Activated naive CD4-positive, alpha-beta T cell treated with Interleukin-2 at 50 U/mL for 16 hours (primary cell): ENCODE measurements around the gene OTP.
"Not testable (repeated sequence)": the region's sequence is repeated elsewhere in the genome, so short reads cannot be mapped to it uniquely, and the experiment has no call there.

Experiments used
- DNase-seq: peaks from one replicate; pipeline ENCODE4 v3.0.0-alpha.2; 2020

Gene OTP

DNA sequence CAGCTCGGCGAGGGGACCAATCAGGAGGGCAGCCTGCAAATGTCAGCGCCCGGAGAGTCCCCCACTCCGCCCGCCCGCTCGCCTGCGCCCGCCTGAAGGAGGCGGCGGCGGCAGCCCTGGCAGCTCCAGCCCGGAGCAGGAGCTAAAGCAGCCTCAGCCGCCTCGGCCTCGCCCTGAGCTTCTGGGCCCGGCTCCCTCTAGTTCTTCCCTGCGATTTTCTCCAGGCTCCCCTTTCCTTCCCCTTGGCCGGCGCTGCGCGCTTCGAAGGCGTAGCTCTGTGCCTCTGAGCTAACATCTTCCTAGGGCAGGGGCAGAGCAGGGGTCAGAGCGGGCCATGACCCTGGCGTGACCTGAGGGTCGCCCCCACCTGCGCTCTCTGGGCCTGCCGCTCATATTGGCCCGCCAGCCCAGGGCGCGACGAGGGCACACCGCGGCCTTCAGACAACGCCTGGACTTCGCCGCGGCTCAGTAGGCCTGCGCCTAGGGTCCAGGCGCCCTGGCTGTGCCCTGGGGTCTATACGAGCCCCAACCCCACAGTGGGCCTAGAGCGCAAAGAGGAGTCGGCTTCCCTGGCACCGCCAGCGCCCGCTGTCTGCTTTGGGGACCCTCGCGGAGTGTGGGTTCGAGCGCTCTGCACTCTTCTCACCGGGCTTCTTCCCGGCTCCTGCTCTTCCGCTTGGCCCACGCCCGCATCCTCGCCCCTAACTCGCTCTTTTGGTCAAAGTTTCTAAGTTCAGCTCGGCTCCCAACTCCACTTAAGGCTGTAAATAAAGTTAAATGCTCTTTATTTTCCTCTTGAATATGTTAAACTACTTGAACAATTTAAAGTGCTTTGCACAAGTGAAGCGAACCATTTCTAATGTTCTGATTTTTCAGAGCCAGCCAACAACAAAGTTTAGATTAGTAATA lies 504 bp upstream of the OTP start:
- DNase-seq = no peak

DNA sequence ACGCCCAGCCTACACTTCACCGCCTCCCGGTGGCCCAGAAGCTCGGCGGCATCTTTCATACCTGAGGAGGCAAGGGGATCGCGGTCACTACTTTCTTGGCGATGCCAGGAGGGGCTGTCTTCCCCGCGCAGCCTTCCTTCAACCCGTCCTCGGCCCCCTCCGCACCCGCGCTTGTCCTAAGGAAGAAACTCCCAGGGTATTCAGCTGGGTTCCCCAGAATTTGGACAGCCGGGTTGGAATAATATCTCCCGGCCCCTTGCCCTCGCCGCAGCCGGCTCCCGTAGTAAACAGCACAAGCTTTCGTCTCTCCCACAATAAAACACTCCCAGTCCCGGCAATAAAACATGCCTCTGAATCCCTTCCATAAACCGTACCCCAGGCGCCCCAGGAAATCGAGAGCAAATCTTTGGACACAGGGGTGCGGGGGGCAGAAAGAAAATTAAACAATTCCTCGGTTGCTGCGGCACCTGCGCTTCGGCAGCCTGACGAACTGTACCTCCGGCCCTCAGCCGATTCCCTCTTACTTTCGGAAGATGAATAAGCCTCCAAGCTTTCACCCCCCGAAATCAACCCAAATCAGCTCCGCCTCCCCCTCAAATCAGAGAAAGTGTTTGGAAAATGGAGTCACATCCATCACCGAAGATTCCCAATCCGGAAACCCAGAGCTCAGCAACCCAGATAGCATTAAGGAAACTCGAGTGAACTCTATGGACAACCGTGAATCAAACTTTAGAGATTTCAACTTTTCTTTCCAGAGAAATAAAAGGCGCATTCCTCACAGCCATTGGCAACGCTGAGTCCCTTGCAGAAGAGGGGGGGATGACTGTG lies 1.1 kb downstream of the OTP start:
- DNase-seq = no peak

DNA sequence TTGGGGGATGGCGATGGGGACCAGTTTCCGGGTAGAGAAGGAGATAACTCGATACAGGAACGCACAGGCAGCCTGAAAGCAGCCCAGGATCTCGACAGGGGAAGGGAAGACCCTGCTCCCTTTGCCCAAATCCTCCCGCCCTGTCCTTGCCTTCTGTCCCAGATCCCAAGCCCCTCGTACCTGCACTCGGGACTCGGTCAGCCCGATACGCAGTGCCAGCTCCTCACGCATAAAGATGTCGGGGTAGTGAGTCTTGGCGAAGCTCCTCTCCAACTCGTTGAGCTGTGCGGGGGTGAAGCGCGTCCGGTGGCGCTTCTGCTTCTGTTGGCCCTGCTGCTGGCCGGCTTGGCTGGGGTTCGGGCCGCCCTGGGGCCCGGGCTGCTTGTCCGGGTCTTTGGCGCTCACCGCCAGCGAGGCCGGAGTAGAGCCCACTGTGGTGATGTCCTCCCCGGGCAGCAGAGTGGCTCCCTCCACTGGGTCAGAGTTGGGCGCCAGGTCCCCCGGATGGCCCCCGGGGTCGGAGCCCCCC lies 1.8 kb downstream of the OTP start:
- DNase-seq = no peak

DNA sequence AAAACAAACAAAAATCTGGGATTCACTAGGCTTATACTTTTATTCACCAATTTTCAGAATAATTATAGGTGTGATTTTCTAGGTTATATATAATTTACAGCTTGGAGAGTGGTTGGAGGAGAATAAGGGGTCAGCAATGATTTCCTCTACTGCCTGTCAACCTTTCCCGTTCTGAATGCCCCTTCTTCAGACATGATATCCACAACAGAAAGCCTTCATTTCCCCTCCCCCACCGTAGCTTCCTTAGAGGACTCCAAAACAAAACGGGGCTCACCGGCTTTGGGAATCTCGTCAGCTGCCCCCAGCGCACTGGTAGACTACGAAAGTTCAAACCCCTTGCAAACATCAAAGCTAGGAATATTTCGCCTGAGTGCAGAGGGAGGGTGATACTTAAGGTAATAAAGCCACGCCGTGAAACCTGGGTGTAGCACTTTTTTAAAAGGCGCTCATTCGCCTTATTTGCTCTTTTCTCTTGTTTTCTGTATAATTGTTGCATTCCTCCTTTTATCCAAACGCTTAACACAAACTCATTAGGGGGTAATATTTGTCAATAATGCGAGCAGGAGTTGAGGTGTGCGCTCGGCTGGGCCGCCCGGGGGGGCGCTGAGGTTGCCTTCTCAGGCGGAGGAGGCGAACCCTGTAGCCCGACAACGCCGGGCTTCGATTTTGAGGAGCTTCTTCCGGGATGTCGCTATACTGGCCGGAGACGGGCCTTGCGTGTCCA lies 2.4 kb downstream of the OTP start:
- no peak for DNase-seq

DNA sequence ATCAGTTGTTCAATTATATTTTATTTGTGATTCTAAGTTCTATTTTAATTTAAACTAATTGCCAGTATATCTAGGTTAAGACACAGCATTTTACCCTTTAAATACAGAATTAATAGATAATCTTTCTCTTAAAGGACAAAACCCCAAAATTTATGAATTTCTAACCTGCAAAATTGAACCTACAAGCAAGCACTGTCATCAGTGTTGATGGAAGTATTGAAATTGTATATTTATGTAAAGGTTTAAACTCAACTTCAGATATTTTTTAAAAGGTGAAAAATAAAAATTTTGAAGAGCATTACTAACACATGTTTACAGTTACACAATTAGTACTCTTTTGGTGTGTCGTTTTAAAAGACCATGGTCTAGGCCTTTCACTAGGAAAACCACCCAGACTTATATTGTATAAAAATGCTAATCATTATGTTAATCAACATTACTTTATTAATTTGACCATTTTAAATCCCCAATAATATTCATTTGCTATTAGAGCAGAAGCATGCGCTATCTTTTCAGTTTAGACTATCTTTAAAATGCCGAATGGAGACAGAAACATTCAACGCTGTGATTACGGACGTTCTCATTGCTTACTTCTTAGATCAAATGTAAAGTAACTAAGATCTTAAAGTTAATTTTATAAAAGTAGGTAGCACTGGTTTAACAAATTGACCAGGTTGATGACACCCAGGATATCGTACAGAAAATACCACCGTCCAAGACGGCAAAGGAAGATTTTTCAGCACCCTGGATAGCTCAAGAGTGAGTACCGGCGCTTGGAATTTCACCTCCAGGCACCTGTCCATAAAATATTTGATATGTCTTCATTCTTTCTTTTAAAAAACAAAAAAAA lies 3.2 kb downstream of the OTP start:
- DNase-seq = no peak

DNA sequence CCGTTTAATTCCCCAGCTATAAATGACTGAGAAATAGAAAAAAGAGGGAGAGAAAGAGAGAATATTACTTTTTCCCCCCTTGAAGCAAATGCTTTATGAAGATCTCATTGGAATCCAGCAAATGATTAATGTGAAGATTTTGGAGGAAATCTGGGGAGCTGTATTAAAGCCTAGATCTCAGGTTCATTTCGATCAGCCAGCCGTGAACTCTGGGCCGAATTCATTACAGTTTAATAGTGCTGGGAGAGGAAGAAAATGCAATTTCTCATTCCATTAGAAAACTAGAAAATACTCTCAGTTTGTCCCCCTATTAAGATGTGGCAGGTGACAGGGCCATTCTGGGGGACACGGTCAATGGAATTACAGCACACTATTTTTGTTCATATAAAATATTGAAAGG lies 4.8 kb downstream of the OTP start:
- DNase-seq = no peak

DNA sequence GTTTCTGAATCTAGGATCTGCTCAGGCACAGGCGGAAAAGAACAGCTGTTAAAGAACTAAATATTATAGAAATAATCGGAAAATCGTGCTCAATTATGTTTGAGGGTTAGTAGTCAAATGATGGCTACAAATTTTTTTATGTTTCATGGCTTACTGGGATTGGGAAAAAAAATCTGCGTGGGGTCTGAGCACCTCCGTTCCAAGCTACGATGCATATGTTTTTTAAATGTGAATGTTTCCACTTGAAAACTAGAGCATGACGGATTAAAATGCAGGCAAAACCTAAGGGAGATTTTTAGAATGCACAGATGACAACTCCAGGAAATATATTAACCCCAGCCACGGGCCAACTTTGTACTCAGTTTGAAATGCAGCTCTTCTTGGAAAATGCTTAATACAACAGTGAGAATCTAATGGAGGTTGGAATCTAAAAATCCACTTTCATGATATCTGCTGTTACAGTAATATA lies 5.3 kb downstream of the OTP start:
- no peak for DNase-seq

DNA sequence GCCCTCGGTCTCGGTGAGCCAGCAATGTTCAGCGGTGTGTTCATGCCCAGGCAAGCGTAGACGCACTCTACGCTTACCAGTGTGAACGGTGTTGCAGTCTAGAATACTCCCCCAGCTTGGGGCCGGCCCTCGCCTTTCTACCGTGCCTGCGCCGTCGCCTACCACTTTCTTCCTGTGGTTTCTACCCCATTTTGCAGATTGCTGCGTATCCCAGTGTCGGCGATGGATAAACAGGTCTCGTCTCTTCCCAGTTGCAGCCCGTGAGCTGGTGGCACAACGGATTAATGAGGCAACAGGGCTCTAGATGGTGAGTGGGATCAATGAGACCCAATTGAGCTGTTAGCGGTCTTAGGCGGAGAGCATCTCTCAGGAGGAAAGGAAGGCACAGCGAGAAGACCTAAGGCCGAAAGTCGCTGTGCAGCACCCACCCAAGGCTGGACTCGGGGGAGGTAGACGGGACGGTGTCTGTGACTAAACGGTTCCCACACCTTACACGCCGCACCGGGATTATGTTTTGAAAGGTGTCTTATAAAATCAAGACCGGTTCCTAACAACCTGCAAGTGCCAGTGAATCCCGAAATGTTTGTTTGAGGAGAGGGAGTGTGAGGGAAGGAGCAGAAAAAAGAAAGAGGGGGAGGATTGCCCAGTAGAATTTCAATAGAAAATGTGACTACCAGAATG lies 5.8 kb downstream of the OTP start:
- no peak for DNase-seq

DNA sequence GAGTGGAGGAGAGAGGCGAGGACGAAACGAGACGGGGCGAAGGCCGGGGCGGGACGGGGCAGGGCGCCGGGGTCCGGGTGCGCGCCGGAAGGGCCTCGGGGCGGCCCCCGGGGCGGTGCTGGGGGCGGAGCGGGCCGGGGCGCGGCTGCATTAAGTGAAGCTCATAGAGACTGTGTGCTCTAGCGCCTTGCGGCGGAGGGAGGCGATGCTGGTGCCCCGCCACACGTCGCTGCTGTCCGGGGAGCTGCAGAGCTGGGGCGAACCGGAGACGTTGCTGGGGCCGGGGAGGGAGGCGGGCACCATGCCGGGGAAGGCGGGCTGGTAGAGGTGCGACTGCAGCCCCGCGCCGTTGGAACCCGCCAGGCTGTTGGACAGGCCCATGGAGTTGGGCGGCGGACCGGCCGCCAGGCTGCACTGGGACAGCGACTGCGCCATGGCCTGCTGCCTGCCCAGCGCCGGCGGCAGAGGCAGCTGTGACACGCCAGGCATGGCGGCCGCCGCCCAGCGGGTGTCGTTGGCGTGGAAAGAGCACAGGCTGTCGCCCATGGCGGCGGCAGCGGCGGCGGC lies 8.3 kb downstream of the OTP start:
- peak; percentile 46 for DNase-seq

DNA sequence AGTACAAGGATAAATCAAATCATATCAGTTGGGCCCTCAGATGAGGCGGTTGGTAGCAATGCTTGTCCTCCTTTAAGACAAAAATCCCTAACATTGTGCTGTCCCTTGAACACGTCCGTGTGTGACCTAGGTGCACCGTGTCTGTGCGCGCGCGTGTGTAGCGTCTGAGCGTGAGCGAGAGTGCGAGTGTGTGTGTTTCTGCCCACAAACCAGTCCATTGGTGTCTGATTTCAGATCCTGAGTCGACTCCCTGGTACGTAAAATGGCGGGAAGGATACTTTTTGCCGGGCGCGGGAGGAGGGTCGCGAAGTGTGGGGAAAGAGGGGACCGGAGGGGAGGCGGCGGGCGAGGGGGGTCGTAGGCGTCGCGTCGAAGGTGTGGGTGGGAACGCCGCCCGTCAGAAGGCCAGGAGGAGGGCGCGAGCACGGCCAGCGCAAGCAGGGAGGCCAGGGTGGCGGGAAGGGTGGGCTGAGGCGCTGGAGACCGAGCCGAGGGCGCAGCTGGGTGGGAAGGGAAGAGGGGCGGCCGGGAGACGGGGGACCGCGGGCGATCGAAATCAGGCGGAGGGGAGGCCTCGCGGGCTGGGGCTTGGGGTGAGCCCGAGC lies 8.9 kb downstream of the OTP start:
- DNase-seq = no peak

DNA sequence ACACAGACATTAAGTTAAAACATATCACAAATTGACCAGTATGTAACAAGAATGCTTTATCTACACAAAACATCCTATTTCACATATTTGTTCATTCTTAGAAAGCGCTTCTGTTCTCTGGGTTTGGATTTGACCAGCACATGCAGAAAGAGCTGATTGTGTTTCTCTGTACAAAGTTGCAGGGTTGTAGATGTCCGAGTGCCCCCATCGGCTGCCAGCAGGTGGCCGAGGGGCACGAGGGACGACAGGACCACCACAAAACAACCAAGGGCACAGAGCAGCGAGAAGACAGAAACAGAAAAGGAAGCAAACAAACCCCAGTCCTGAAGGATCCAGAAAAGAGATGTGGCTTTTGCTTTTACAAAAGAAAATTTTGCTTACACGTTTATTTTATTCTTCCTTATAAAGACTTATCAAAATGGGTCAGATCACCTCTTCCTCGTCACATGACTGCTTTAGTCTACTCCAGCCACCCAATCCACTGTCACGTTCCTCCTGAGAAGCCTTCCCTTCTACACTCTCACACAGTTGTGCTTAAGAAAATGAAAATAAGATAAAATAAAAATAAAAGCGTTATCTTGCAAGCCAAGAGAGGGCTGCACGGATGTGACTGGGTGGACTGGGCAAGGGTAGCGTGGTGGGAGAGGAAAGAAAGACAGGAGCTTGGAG lies 9.5 kb downstream of the OTP start:
- no peak for DNase-seq

DNA sequence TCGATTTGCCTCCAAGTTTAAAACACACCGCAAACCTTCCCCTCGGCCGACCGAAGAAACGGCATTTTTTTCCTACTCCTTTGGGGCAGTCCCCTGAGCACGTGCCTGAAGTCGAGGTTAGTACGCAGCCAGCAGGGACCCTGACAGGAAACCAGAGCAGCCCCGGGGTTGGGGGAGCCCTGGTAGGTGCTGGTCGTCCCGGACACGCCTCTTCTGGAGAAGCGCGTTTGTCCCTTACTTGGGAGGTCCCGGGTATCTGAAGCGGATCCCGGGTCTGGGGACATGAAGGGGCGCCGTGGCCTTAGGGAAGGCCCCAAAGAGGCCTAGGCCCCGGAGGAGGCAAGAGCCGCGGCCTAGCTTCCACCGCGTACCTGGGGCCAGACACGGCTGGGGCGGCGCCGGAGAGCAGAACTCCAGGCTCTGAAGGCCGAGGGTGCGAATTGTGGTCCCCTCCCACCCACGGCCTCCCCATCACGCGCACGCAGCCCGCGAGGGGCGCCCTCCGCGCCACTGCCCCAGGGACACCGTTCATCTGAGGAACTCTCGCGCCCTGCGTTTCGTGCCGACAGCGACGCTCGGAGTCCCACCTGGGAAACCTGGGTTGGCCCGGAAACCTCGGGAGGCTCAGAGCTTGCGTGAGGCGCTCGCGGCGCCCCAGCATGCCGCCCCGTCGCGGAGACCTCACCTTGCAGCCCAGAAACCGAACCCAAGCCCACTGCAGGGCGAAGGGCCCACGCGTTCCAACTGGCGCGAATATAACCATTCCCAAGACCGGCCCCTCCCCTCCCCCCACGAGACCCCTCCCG lies 10.4 kb downstream of the OTP start:
- DNase-seq = no peak

DNA sequence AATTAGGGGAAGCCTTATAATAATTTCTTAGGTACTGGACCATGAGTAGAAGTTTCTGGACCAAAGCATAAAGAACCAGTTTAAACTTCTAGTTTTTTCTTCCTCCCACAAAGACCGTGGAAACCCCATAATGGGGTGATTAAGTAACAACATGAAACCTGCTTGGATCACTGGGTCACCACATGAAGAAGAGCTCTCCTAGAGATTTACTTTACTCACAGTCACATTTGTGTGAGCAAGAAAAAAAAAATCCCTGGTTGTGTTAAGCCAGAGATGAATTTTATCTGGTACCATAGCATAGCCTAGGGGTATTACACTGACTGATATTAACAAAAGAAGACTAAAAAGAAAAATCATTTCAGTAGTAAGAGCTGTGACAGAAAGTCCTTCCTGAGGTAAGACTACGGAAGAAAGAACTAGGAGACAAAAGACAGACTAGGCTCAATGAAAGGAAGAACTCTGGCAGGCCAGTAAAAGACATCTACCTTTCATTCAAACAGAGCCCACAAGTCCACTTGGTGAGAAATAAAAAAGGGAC lies 15.2 kb downstream of the OTP start:
- no peak for DNase-seq

DNA sequence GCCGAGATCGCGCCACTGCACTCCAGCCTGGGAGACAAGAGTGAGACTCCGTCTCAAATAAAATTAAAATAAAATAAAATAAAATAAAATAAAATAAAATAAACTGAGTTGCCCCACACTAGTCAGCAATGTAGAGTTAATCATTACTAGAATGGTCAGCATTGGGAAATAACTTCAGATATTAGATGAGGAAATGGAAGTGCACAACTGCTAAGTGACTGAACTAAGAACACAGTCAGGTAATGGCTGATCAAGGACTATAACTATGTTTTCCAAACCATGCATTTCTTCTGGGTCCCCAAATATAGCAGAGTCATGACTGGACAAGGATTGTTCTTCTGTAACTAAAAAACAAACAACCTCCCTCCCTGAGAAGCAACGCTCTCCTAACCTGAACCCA lies 17.1 kb downstream of the OTP start:
- DNase-seq = no peak

DNA sequence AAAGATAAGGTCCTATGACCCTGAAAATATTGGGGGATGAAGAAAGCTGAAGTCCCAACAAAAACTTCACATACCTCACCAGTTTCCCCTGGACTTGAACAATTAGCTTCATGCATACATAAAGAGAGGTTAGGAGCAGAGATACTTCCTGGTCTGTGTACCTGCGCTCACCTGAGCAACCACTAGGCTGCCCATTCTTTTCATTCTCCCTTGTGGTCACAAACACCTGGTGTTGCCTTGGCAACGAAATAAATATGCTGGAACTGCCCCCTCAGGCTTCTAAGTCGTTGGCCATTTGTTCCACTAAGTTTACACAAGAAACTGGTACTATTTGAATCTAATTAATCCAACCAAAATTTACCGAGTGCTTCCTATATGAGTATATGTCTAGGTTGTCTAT lies 18.1 kb downstream of the OTP start:
- no peak for DNase-seq

DNA sequence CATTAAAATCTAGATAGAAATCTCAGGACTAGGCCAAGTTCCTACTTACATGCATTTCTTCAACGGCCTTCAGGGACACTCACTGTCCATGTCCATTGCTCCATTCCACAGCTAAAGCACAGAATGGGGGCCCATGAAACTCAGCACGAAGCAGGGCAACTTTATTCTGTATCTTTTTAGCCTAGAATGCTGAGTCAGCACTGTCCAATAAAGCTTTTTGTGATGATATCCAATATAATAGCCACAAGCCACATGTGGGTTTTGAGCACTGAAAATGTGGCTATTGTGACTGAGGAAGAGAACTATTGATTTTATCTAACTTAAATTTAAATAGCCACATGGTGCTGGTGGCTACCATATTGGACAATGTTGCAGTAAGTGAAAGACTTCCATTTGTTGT lies 21.6 kb downstream of the OTP start:
- DNase-seq = no peak

DNA sequence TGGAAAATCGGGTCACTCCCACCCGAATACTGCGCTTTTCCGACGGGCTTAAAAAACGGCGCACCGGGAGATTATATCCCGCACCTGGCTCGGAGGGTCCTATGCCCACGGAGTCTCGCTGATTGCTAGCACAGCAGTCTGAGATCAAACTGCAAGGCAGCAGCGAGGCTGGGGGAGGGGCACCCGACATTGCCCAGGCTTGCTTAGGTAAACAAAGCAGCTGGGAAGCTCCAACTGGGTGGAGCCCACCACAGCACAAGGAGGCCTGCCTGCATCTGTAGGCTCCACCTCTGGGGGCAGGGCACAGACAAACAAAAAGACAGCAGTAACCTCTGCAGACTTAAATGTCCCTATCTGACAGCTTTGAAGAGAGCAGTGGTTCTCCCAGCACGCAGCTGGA lies 29.6 kb downstream of the OTP start:
- not testable (repeated sequence) for DNase-seq

DNA sequence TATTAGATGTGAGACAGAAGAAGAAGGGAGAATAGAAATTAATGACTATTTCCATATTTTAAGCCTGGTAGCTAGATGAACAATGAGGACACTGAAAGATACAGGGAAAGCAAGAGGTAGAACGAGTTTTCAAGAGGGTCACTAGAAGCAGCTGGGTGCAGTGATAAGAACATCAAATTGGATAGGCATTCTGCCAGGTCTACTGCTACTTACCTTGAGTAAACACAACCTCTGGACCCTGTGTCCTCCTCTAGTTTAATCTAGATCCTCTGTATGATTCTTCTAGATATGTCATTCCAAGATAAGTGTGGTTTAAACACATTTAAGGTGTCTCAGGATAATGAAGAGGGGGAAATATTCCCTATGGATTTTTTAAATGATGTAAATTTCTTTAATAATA lies 31.2 kb downstream of the OTP start:
- DNase-seq = no peak

DNA sequence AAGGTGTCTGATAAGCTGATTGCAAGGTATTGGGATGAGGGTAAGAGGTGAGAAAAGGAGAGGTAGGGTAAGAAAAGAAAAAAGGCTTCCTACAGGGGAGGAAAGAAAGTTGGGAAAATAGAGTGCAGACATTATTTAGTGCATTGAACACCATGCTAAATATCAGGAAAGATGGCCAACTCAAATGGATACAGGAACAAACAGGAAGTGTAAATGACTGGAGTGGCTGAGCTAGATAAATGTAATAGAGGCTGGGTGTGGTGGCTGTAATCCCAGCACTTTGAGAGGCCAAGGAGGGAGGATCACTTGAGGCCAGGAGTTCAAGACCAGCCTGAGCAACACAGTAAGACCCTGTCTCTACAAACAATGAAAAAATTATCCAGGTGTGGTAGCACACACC lies 32.2 kb downstream of the OTP start:
- DNase-seq = no peak
